Ishikawa (cell line): ENCODE data around the gene PRR32.

Experiments used
- CEBPB ChIP-seq: IDR thresholded peaks from 2 replicates; pipeline ENCODE4 v1.6.1; 2012
- CREB1 ChIP-seq: IDR thresholded peaks from 2 replicates; pipeline ENCODE4 v1.6.1; 2012; ENCODE audit warnings: low read depth
- EGR1 ChIP-seq: IDR thresholded peaks from 2 replicates; pipeline ENCODE4 v1.6.1; 2012
- EP300 ChIP-seq: IDR thresholded peaks from 2 replicates; pipeline ENCODE4 v1.6.1; 2012; ENCODE audit warnings: borderline replicate concordance
- FOXM1 ChIP-seq: IDR thresholded peaks from 2 replicates; pipeline ENCODE4 v1.6.1; 2012; ENCODE audit warnings: low read depth, borderline replicate concordance
- MAX ChIP-seq: IDR thresholded peaks from 2 replicates; pipeline ENCODE4 v1.6.1; 2012
- NFIC ChIP-seq: IDR thresholded peaks from 2 replicates; pipeline ENCODE4 v1.6.1; 2012
- RAD21 ChIP-seq: IDR thresholded peaks from 2 replicates; pipeline ENCODE4 v1.6.1; 2012; ENCODE audit warnings: low read depth
- REST ChIP-seq: IDR thresholded peaks from 2 replicates; pipeline ENCODE4 v1.6.1; 2012; ENCODE audit warnings: low read depth, mild to moderate bottlenecking
- TAF1 ChIP-seq: IDR thresholded peaks from 2 replicates; pipeline ENCODE4 v1.6.1; 2012; ENCODE audit warnings: low read depth, mild to moderate bottlenecking
- TCF12 ChIP-seq: IDR thresholded peaks from 2 replicates; pipeline ENCODE4 v1.6.1; 2012; ENCODE audit warnings: low read depth
- TEAD4 ChIP-seq: IDR thresholded peaks from 2 replicates; pipeline ENCODE4 v1.6.1; 2012
- USF1 ChIP-seq: IDR thresholded peaks from 2 replicates; pipeline ENCODE4 v1.6.1; 2012
- YY1 ChIP-seq: IDR thresholded peaks from 2 replicates; pipeline ENCODE4 v1.6.1; 2012; ENCODE audit warnings: low read depth
- ZBTB7A ChIP-seq: IDR thresholded peaks from 2 replicates; pipeline ENCODE4 v1.6.1; 2012; ENCODE audit warnings: low read depth

PRR32 gene

GRCh38 chrX:126820700-126821420 lies 1.3 kb downstream of the PRR32 start:
- TF ChIP-seq ZBTB7A = no peak
- no peak for TF ChIP-seq TCF12
- no peak for TF ChIP-seq EGR1
- no peak for TF ChIP-seq FOXM1
- TF ChIP-seq TAF1 = no peak
- TF ChIP-seq REST = no peak
- TF ChIP-seq YY1 = no peak
- TF ChIP-seq TEAD4 = no peak
- TF ChIP-seq CEBPB = no peak
- no peak for TF ChIP-seq USF1
- no peak for TF ChIP-seq RAD21
- TF ChIP-seq MAX = no peak

- TF ChIP-seq NFIC (no peak), USF1 (no peak), CREB1 (no peak), YY1 (no peak), TCF12 (no peak), TAF1 (no peak), REST (no peak), ZBTB7A (no peak), RAD21 (no peak), EP300 (no peak), MAX (no peak)
These were observed 4.9 kb downstream of the PRR32 start for GRCh38 chrX:126824338-126825007.

GRCh38 chrX:126825566-126826193 lies 6.2 kb downstream of the PRR32 start:
- TF ChIP-seq EGR1 (no peak), MAX (no peak), TEAD4 (no peak), REST (no peak), FOXM1 (no peak), USF1 (no peak), TAF1 (no peak), NFIC (no peak), ZBTB7A (no peak), CREB1 (no peak), CEBPB (no peak), RAD21 (no peak), YY1 (no peak), EP300 (no peak), TCF12 (no peak)
